ENCODE results near the gene BCL3.
A peak's percentile ranks its signal among the peaks of the same experiment; 100 is the strongest.

Gene BCL3

DNA sequence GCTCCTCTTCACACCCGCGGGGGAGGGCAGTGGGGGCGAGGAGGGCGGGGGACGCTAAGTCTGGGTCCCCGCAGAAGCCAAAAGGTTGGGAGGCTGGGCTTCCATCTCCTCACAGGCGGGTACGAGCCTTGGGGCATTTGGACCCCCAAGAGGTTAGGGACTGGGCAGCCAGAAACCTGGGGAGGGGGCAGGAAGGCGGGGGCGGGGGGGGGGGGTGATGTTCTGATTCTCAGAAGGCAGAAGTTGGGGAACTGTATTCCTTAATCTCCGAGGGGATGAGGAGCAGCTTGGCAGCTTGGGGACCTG, 5.1 kb downstream of the BCL3 start:
- ATAC-seq (ENCODE audit: low read depth) (no peak), DNase-seq (ENCODE audit: low spot score in 2 of 2) (no peak)
- Mint-ChIP-seq H3K27ac (peak overlapping the region; percentile 99), H3K27me3 (no peaks in the 10 kb centered on the region), H3K9me3 (no peaks in the 10 kb centered on the region), H3K4me1 (peaks cover 54% of the 10 kb centered on the region), H3K36me3 (peaks cover 14% of the 10 kb centered on the region), H3K4me3 (peak overlapping the region; percentile 98)

DNA sequence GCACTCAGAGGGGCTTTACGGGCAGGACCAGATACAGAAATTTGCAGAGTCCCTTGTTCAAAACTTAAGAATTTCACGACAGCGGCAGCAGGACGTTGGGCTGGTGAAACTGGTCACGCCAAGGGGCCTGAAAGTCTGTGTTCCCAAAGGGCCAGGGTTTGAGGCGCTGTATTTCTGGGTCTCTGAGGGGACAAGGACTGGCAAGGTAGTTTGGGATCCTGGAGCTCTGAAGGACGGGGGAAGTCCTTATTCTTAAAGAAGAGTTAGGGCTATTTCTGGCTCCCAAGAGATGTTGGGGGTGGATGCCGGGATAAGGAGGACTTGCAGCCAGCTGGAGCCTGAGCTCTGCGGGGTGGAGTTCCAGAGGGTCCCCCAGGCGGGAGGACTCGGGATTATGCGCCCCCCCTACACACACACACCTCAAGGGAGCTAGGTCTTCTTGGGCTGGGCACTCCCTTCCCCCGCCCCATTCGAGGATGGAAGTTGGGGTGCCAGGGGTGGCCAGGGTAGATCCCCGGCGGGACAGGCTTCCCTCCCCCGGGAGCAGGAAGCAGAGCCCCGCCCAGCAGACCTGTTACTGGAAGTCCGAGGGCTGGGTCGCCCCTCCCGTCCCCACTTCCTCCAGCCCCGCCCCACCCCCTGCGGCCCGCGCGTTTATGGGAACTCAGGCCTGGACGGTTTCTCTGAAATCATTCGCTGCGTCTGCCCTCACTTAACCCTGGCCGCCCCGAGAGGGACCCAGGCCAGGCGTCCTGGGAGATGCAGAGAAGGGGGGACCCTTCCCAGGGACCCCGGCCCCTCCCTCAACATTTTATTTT, 5.6 kb downstream of the BCL3 start:
- no peaks in the 10 kb centered on the region for H3K9me3 Mint-ChIP-seq
- peaks cover 51% of the 10 kb centered on the region for H3K4me1 Mint-ChIP-seq
- peak; percentile 16 for ATAC-seq (ENCODE audit: low read depth)
- peak; percentile 49 to 50 for DNase-seq (ENCODE audit: low spot score in 2 of 2)
- H3K27ac Mint-ChIP-seq = peak overlapping the region; percentile 99
- H3K27me3 Mint-ChIP-seq = no peaks in the 10 kb centered on the region
- peak overlapping the region; percentile 98 for H3K4me3 Mint-ChIP-seq
- peaks cover 14% of the 10 kb centered on the region for H3K36me3 Mint-ChIP-seq

DNA sequence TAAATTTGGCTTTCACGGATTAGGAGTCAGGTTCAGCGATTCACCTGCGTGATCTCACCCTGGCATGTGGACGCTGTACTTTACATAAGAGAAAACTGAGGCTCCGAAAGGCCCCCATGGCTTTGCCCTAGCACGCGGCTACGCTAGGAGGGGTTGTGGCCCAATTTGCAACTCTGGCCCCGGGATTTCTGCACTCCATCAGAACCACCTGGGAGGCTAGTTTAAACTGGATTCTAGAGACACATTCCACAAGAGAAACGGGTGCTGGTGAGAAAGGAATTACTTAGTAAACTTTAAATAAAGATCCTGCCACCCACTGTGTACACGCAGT, 6.2 kb downstream of the BCL3 start:
- no peak for DNase-seq (ENCODE audit: low spot score in 2 of 2)
- Mint-ChIP-seq H3K27me3 (no peaks in the 10 kb centered on the region), H3K36me3 (peaks cover 18% of the 10 kb centered on the region), H3K9me3 (no peaks in the 10 kb centered on the region), H3K4me3 (peak overlapping the region; percentile 98), H3K4me1 (peaks cover 46% of the 10 kb centered on the region), H3K27ac (peak overlapping the region; percentile 99)
- ATAC-seq (ENCODE audit: low read depth) = no peak

DNA sequence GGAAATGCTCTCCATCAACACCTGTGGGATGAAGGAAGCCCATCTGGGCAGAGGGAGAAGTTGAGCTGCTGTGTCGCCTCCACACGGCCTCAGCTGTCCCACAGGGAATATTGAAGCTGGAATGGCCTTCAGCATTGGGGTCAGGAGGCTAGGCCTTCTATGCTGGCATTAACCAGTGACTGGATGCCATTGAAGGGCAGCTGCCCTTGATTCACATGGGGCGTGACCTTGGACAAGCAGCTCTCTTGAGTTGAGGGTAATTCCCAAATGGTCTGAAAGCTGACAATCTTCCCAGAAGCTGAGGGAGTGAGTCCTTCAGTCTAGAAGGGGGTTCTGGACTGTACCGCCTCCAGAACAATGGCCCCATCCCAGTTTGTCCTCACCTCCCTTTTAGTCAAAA, 6.7 kb downstream of the BCL3 start:
- H3K27me3 Mint-ChIP-seq = no peaks in the 10 kb centered on the region

DNA sequence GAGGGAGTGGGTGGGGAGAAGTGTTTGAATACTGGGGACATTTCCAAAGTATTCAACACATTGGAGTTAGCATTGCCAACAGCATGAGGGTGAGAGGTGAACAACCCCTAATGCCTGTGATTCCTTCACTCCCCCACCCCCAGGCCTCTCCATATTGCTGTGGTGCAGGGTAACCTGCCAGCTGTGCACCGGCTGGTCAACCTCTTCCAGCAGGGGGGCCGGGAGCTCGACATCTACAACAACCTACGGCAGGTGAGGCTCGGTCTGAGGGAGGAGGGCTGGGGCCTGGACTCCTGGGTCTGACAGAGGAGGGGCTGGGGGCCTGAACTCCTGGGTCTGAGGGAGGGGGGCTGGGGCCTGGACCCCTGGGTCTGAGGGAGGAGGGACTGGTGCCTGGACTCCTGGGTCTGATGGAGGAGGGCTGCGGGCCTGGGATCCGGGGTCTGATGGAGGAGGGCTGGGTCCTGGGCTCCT, 7.6 kb downstream of the BCL3 start:
- no peaks in the 10 kb centered on the region for H3K27me3 Mint-ChIP-seq
- no peak overlapping the region for H3K27ac Mint-ChIP-seq
- H3K4me3 Mint-ChIP-seq = no peak overlapping the region
- peaks cover 21% of the 10 kb centered on the region for H3K36me3 Mint-ChIP-seq
- DNase-seq (ENCODE audit: low spot score in 2 of 2) (no peak), ATAC-seq (ENCODE audit: low read depth) (no peak)
- peaks cover 34% of the 10 kb centered on the region for H3K4me1 Mint-ChIP-seq
- no peaks in the 10 kb centered on the region for H3K9me3 Mint-ChIP-seq

More for the DNA sequence above, 6.7 kb downstream of the BCL3 start:
- peak overlapping the region; percentile 99 for H3K27ac Mint-ChIP-seq
- no peaks in the 10 kb centered on the region for H3K9me3 Mint-ChIP-seq
- no peak for DNase-seq (ENCODE audit: low spot score in 2 of 2)
- no peak for ATAC-seq (ENCODE audit: low read depth)
- H3K4me3 Mint-ChIP-seq = peak overlapping the region; percentile 98
- H3K4me1 Mint-ChIP-seq = peaks cover 42% of the 10 kb centered on the region
- peaks cover 21% of the 10 kb centered on the region for H3K36me3 Mint-ChIP-seq

DNA sequence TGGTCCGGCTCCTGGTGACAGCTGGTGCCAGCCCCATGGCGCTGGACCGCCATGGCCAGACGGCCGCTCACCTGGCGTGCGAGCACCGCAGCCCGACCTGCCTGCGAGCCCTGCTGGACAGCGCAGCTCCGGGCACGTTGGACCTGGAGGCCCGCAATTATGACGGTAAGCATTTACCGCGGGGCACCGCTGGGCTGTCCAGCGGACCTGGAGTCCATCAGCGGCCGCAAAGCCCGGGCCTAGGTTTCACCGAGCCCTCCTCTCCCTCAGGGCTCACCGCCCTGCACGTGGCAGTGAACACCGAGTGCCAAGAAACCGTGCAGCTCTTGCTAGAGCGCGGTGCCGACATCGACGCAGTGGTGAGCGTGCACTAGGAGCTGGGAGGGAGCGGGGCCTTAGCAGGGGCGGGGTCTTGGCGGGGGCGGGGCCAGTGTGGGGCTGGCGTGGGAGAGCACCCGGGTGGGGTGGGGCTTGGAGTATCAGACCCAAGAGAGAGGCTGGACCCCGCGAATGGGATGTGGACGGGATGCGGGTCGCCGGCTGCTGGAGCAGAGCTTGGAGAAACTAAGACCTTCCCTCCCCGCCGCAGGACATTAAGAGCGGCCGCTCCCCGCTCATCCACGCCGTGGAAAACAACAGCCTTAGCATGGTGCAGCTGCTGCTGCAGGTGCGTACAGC, 8.7 kb downstream of the BCL3 start:
- H3K27me3 Mint-ChIP-seq = no peaks in the 10 kb centered on the region
- peaks cover 24% of the 10 kb centered on the region for H3K4me1 Mint-ChIP-seq
- H3K9me3 Mint-ChIP-seq = no peaks in the 10 kb centered on the region
- H3K4me3 Mint-ChIP-seq = no peak overlapping the region
- DNase-seq (ENCODE audit: low spot score in 2 of 2) (no peak), ATAC-seq (ENCODE audit: low read depth) (no peak)
- H3K27ac Mint-ChIP-seq = no peak overlapping the region
- H3K36me3 Mint-ChIP-seq = peaks cover 18% of the 10 kb centered on the region

DNA sequence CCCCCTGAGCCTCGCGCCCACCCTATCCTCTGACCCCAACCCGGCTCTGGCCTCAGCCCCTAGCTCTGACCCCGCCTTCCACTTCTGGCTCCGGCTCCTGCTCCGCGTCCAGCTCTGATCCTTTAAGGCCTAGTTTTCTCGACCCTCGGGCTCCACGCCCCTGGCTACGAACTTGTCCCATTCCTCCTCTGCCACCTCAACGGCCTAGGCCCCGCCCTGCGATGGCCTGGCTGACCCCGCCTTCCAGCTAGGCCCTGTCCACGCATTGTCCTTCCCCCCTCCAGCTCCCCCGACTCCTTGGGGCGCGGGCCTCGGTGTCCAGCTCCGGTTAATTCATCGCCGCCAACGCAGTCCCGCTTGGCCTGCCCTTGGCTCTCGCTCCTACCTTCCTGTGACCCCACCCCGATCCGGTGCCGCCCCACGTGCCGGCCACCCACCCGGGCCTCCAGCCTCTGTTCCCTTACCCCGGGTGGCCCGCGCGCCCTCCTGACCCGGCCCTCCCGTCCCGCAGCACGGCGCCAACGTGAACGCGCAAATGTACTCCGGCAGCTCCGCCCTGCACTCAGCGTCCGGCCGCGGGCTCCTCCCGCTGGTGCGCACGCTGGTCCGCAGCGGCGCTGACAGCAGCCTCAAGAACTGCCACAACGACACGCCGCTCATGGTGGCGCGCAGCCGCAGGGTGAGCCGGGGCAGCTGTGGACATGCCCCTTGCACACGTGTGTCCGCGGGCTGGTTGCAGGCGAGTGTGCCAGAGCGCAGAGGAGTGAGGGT, 9.4 kb downstream of the BCL3 start:
- Mint-ChIP-seq H3K27me3 (no peaks in the 10 kb centered on the region), H3K36me3 (peaks cover 18% of the 10 kb centered on the region), H3K9me3 (no peaks in the 10 kb centered on the region), H3K4me3 (no peak overlapping the region), H3K4me1 (peaks cover 17% of the 10 kb centered on the region), H3K27ac (no peak overlapping the region)
- DNase-seq (ENCODE audit: low spot score in 2 of 2) (no peak), ATAC-seq (ENCODE audit: low read depth) (no peak)

DNA sequence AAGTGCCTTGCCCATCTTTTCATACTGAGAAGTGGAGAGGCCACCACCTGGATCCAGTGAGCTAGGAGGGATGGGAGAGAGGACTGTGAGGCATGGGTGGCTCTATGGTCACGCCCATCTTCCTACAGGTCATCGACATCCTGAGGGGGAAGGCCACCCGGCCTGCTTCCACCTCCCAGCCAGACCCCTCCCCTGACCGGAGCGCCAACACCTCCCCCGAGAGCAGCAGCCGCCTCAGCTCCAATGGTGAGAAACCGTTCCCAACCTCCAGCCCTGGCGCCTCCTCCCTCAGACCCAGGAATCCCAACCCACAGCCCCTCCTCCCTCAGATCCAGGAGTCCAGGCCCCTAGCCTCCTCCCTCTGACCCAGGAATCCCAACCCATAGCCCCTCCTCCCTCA, 10.1 kb downstream of the BCL3 start:
- Mint-ChIP-seq H3K9me3 (no peaks in the 10 kb centered on the region), H3K4me1 (peaks cover 13% of the 10 kb centered on the region), H3K27ac (no peak overlapping the region), H3K4me3 (no peak overlapping the region), H3K36me3 (peaks cover 18% of the 10 kb centered on the region), H3K27me3 (no peaks in the 10 kb centered on the region)
- ATAC-seq (ENCODE audit: low read depth) (no peak), DNase-seq (ENCODE audit: low spot score in 2 of 2) (no peak)

DNA sequence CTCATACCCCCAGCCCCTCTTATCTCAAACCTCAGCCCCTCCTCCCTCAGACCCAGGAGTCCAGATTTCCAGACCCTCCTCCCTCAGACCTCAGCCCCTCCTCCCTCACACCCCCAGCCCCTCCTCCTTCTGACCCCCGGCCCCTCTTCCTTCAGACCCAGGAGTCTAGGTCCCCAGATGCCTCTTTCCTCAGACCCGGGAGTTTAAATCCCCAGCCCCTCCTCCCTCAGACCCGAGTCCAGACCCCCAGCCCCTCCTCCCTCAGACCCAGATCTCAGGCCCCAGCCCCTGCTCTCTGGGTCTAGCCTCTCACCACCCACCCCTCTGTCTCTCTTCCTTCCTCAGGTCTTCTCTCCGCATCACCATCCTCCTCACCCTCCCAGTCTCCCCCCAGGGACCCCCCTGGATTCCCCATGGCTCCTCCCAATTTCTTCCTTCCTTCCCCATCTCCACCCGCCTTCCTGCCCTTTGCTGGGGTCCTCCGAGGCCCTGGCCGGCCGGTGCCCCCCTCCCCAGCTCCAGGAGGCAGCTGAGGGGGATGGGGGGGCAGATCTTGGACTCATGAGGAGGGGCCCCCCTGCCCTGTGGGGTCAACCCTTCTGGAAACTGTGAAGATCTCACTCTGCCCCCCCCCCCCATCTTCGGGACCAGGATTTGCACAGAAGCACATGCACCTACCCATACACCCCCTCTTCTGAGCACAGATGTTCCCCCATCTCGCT, 10.7 kb downstream of the BCL3 start:
- ATAC-seq (ENCODE audit: low read depth) (no peak), DNase-seq (ENCODE audit: low spot score in 2 of 2) (no peak)
- Mint-ChIP-seq H3K27me3 (no peaks in the 10 kb centered on the region), H3K9me3 (no peaks in the 10 kb centered on the region), H3K36me3 (peaks cover 18% of the 10 kb centered on the region), H3K4me1 (peaks cover 13% of the 10 kb centered on the region), H3K27ac (peak overlapping the region; percentile 64), H3K4me3 (no peak overlapping the region)

DNA sequence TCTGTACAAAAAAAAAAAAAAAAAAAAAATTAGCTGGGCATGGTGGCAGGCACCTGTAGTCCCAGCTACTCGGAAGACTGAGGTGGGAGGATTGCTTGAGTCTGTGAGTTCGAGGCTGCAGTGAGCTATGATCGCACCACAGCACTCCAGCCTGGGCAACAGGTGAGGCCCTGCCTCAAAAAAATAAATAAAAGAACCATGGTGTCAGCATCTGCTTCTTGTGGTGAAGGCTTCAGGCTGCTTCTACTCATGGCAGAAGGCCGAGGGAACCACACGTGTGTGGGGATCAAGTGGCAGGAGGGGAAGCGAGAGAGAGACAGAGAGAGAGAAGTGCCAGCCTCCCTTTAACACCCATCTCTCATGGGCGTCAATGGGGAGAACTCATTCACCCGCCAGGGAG, 13.5 kb downstream of the BCL3 start:
- DNase-seq (ENCODE audit: low spot score in 2 of 2) (no peak), ATAC-seq (ENCODE audit: low read depth) (no peak)
- H3K9me3 Mint-ChIP-seq = no peaks in the 10 kb centered on the region
- H3K36me3 Mint-ChIP-seq = peaks cover 15% of the 10 kb centered on the region
- no peaks in the 10 kb centered on the region for H3K27me3 Mint-ChIP-seq
- no peak overlapping the region for H3K27ac Mint-ChIP-seq
- H3K4me3 Mint-ChIP-seq = no peak overlapping the region
- H3K4me1 Mint-ChIP-seq = peaks cover 7% of the 10 kb centered on the region

DNA sequence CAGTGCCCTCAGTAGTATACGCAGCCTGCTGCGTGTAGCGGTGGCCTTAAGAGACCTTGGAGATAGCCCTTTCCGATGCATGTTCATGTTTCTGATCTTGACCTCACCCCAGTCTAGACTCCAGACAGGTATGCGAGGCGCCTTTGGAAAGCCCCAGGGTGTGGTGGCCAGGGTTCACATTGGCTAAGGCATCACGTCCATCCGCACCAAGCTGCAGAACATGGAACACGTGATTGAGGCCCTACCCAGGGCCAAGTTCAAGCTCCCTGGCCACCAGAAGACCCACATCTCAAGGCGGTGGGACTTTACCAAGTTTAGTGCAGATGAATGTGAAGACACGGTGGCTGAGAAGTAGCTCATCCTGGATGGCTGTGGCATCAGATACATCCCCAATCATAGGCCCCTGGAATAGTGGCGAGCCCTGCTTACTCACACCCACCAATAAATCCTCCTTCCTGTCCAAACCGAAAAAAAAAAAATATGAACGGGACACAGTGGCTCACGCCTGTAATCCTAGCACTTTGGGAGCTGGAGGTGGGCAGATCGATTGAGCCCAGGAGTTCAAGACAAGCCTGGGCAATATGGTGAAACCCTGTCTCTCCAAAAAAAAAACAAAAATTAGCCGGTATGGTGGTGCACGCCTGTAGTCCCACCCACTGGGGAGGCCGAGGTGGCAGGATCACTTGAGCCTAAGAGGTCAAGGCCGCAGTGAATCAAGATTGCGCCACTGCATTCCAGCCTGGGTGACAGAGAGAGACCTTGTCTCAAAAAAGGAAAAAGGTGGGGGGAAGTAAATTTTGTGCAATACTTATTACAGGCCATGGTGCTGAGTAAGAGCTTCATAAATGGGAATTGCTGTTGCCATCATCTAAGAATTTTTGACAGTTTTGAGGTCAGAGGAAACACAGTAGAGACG, 16.8 kb downstream of the BCL3 start:
- no peaks in the 10 kb centered on the region for H3K27me3 Mint-ChIP-seq
- H3K27ac Mint-ChIP-seq = no peak overlapping the region
- no peak for DNase-seq (ENCODE audit: low spot score in 2 of 2)
- H3K9me3 Mint-ChIP-seq = no peaks in the 10 kb centered on the region
- H3K36me3 Mint-ChIP-seq = no peaks in the 10 kb centered on the region
- H3K4me1 Mint-ChIP-seq = peaks cover 15% of the 10 kb centered on the region
- H3K4me3 Mint-ChIP-seq = no peak overlapping the region
- no peak for ATAC-seq (ENCODE audit: low read depth)

DNA sequence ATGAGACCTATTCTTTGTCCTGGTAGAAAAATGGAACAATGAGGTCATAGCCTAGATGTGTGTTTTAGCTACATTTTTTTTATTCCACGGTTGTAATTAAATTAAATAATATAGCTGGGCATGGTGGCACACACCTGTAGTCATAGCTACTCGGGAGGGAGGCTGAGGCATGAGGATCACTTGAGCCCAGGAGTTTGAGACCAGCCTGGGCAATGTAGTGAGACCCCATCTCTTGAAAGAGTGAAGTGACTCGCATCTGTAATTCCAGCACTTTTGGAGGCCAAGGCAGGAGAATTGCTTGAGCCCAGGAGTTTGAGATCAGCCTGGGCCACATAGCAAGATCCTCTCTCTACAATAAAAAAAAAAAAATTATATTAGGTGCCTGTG, 17.4 kb downstream of the BCL3 start:
- DNase-seq (ENCODE audit: low spot score in 2 of 2) (no peak), ATAC-seq (ENCODE audit: low read depth) (no peak)
- H3K36me3 Mint-ChIP-seq = no peaks in the 10 kb centered on the region
- H3K27ac Mint-ChIP-seq = no peak overlapping the region
- H3K9me3 Mint-ChIP-seq = no peaks in the 10 kb centered on the region
- H3K4me1 Mint-ChIP-seq = peaks cover 15% of the 10 kb centered on the region
- H3K4me3 Mint-ChIP-seq = no peak overlapping the region
- no peaks in the 10 kb centered on the region for H3K27me3 Mint-ChIP-seq

Data from memory B cell (primary cell).